ENCODE measurements around the gene TKT.

Gene TKT

GRCh38 chr3:53230789-53231188 lies 25.0 kb downstream of the TKT start:
- TF ChIP-seq MAX (IDR thresholded peaks at IDR 0.05; ENCODE audit: low read depth, low read length) (no peak), POLR2A (IDR thresholded peaks at IDR 0.05; ENCODE audit: extremely low read depth, insufficient read length) (no peak), CTCF (IDR thresholded peaks at IDR 0.05; ENCODE audit: low read depth, low read length) (no peak), MYC (IDR thresholded peaks at IDR 0.05; ENCODE audit: low read depth, low read length) (no peak)
- DNase-seq (ENCODE audit: low read depth), result no peak
- no peak overlapping the region for H3K4me3 ChIP-seq (ENCODE audit: low read depth, low read length)

GRCh38 chr3:53230041-53230621 lies 25.7 kb downstream of the TKT start:
- H3K4me3 ChIP-seq (ENCODE audit: low read depth, low read length), result no peak overlapping the region
- DNase-seq (ENCODE audit: low read depth), result no peak
- peak; percentile 6 for TF ChIP-seq CTCF (IDR thresholded peaks at IDR 0.05; ENCODE audit: low read depth, low read length)
- no peak for TF ChIP-seq MAX (IDR thresholded peaks at IDR 0.05; ENCODE audit: low read depth, low read length)

- TF ChIP-seq CTCF (IDR thresholded peaks at IDR 0.05; ENCODE audit: low read depth, low read length) (no peak), MAX (IDR thresholded peaks at IDR 0.05; ENCODE audit: low read depth, low read length) (no peak), MYC (IDR thresholded peaks at IDR 0.05; ENCODE audit: low read depth, low read length) (no peak), POLR2A (IDR thresholded peaks at IDR 0.05; ENCODE audit: extremely low read depth, insufficient read length) (no peak)
- no peak for DNase-seq (ENCODE audit: low read depth)
Observed at GRCh38 chr3:53229606-53230005, 26.2 kb downstream of the TKT start.

GRCh38 chr3:53229171-53229570 lies 26.7 kb downstream of the TKT start:
- no peak for DNase-seq (ENCODE audit: low read depth)
- no peak overlapping the region for H3K4me3 ChIP-seq (ENCODE audit: low read depth, low read length)
- TF ChIP-seq MAX (IDR thresholded peaks at IDR 0.05; ENCODE audit: low read depth, low read length) (no peak), CTCF (IDR thresholded peaks at IDR 0.05; ENCODE audit: low read depth, low read length) (no peak), MYC (IDR thresholded peaks at IDR 0.05; ENCODE audit: low read depth, low read length) (no peak), POLR2A (IDR thresholded peaks at IDR 0.05; ENCODE audit: extremely low read depth, insufficient read length) (no peak)

More at GRCh38 chr3:53229606-53230005, 26.2 kb downstream of the TKT start:
- no peak overlapping the region for H3K4me3 ChIP-seq (ENCODE audit: low read depth, low read length)

- TF ChIP-seq CTCF (IDR thresholded peaks at IDR 0.05; ENCODE audit: low read depth, low read length), result no peak
- TF ChIP-seq MAX (IDR thresholded peaks at IDR 0.05; ENCODE audit: low read depth, low read length), result no peak
- TF ChIP-seq MYC (IDR thresholded peaks at IDR 0.05; ENCODE audit: low read depth, low read length), result no peak
- TF ChIP-seq POLR2A (IDR thresholded peaks at IDR 0.05; ENCODE audit: extremely low read depth, insufficient read length), result no peak
- no peak for DNase-seq (ENCODE audit: low read depth)
- no peak overlapping the region for H3K4me3 ChIP-seq (ENCODE audit: low read depth, low read length)
Observed at GRCh38 chr3:53227993-53228885, 27.6 kb downstream of the TKT start.
